Endodermal cell (in vitro differentiated cells): ENCODE results near the gene BBS9. TPM values are rescaled to one million over a fixed set of nuclear protein-coding genes. Genes with fewer than 3 reads are reported as not detected.

ENCODE experiments used
- DNase-seq: peaks from one replicate; pipeline ENCODE4 v3.0.0-alpha.2; 2017
- H3K27ac ChIP-seq: 2 replicates; pipeline ENCODE4 v1.5.1; 2013; ENCODE audit warnings: mild to moderate bottlenecking, low read depth, low read length, moderate library complexity
- H3K27me3 ChIP-seq: 2 replicates; pipeline ENCODE4 v1.6.1; 2013; ENCODE audit warnings: mild to moderate bottlenecking, low read length, moderate library complexity; ENCODE audit not compliant: insufficient read depth, control insufficient read depth, poor library complexity, severe bottlenecking
- H3K36me3 ChIP-seq: 2 replicates; pipeline ENCODE4 v1.7.0; 2013; ENCODE audit warnings: mild to moderate bottlenecking, low read length, moderate library complexity; ENCODE audit not compliant: control insufficient read depth, insufficient read depth
- H3K4me1 ChIP-seq: one replicate; pipeline ENCODE4 v1.7.0; 2013; ENCODE audit warnings: low read length; ENCODE audit not compliant: control insufficient read depth, insufficient read depth
- H3K4me3 ChIP-seq: 2 replicates; pipeline ENCODE4 v1.5.1; 2013; ENCODE audit warnings: mild to moderate bottlenecking, low read length, moderate library complexity
- H3K9ac ChIP-seq: 2 replicates; pipeline ENCODE4 v1.6.1; 2013; ENCODE audit warnings: mild to moderate bottlenecking, low read length, moderate library complexity; ENCODE audit not compliant: poor library complexity, severe bottlenecking; ENCODE audit errors: extremely low read depth
- H3K9me3 ChIP-seq: 2 replicates; pipeline ENCODE4 v1.6.1; 2013; ENCODE audit warnings: mild to moderate bottlenecking, low read length, moderate library complexity; ENCODE audit not compliant: control insufficient read depth
- H3K27ac Mint-ChIP-seq: 2 replicates; pipeline ENCODE4 v1.8.0; 2020; ENCODE audit warnings: mixed read lengths
- H3K27me3 Mint-ChIP-seq: 2 replicates; pipeline ENCODE4 v1.8.0; 2021; ENCODE audit warnings: mild to moderate bottlenecking, mixed read lengths; ENCODE audit not compliant: insufficient read depth
- H3K36me3 Mint-ChIP-seq: 2 replicates; pipeline ENCODE4 v1.8.0; 2020; ENCODE audit warnings: low read depth, mixed read lengths
- H3K4me1 Mint-ChIP-seq: 2 replicates; pipeline ENCODE4 v1.8.0; 2020; ENCODE audit warnings: mixed read lengths
- H3K4me3 Mint-ChIP-seq: 2 replicates; pipeline ENCODE4 v1.8.0; 2020; ENCODE audit warnings: mild to moderate bottlenecking, moderate library complexity, mixed read lengths
- H3K9me3 Mint-ChIP-seq: 2 replicates; pipeline ENCODE4 v1.8.0; 2020; ENCODE audit warnings: mild to moderate bottlenecking, mixed read lengths
- CTCF ChIP-seq: fragments of 200-600 bp; sonication (generic); conservative IDR thresholded peaks from 2 replicates; pipeline ENCODE4 v1.5.0; 2021; ENCODE audit warnings: antibody characterized with exemption, mild to moderate bottlenecking
- WGBS, 2 experiments: methylation state at CpG; one replicate each; pipeline versions ENCODE4 v1.1.5 to v1.1.7; 2013; ENCODE audit warnings: missing lambda C conversion rate in 2 of 2, mixed read lengths in 1 of 2; ENCODE audit not compliant: insufficient coverage in 1 of 2, insufficient read length in 1 of 2; 5-methylcytosine and 5-hydroxymethylcytosine counted together
- total RNA-seq, 2 donors: library from RNA; stranded (reverse); fragmentation: NEBNext Ultra II Directional in 1 of 2; extraction: Animal tissue kit (Norgen Biotek cat#: 25700) in 1 of 2; gene quantifications; 2 replicates in 1 of 2; 3 replicates in 1 of 2; pipeline ENCODE4 v1.2.1, GENCODE V29; 2021

The BBS9 gene
- total RNA-seq, 2 donors from 2014 or later: 20.7 to 21.6 TPM

DNA sequence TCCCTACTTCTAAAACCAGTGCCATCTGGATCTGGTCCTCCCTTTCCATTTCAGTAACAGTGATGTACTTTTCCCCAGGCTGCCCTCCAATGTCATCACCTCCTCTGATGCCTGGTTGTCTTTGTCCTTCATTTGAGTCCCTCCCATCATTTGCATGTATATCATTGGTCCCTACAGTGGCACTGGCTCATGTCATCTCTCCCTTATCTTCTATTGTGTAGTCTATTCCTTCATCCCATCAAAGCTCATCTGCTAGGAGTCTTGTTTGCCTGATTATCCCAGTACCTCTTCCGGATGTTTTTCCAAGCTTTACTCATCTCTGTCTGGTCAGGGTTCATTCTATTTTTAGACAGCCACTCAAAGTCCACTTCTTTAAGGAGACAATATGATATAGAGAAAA lies 483.1 kb downstream of the BBS9 start:
- peaks cover 11% of the 10 kb centered on the region for H3K9me3 Mint-ChIP-seq
- H3K9ac ChIP-seq: no peak overlapping the region
- DNase-seq: no peak
- no peak overlapping the region for H3K4me3 Mint-ChIP-seq
- no peak for TF ChIP-seq CTCF
- H3K36me3 Mint-ChIP-seq: peaks cover 3% of the 10 kb centered on the region
- 86 to 100% methylated on average over 1 of the region's 1 CpG for WGBS, 2 experiments
- peaks cover 13% of the 10 kb centered on the region for H3K9me3 ChIP-seq
- no peaks in the 10 kb centered on the region for H3K27me3 Mint-ChIP-seq
- peaks cover 10% of the 10 kb centered on the region for H3K4me1 Mint-ChIP-seq
- H3K4me1 ChIP-seq: peaks cover 2% of the 10 kb centered on the region
- H3K27me3 ChIP-seq: no peaks in the 10 kb centered on the region
- no peak overlapping the region for H3K27ac ChIP-seq
- H3K27ac Mint-ChIP-seq: no peak overlapping the region
- H3K4me3 ChIP-seq: no peak overlapping the region
- no peaks in the 10 kb centered on the region for H3K36me3 ChIP-seq

GRCh38 chr7:33614357-33615117 lies 485.2 kb downstream of the BBS9 start:
- no peaks in the 10 kb centered on the region for H3K36me3 ChIP-seq
- no peak for TF ChIP-seq CTCF
- DNase-seq: no peak
- H3K4me3 ChIP-seq: no peak overlapping the region
- H3K27ac ChIP-seq: no peak overlapping the region
- H3K9ac ChIP-seq: no peak overlapping the region
- H3K4me1 ChIP-seq: peaks cover 2% of the 10 kb centered on the region
- Mint-ChIP-seq H3K4me3 (no peak overlapping the region), H3K9me3 (no peaks in the 10 kb centered on the region), H3K27ac (no peak overlapping the region), H3K27me3 (no peaks in the 10 kb centered on the region), H3K36me3 (no peaks in the 10 kb centered on the region), H3K4me1 (peaks cover 10% of the 10 kb centered on the region)
- no peaks in the 10 kb centered on the region for H3K27me3 ChIP-seq
- 91 to 96% methylated on average over 5 to 6 of the region's 6 CpGs for WGBS, 2 experiments
- H3K9me3 ChIP-seq: no peaks in the 10 kb centered on the region

GRCh38 chr7:33616752-33617151 lies 487.4 kb downstream of the BBS9 start:
- Histone ChIP-seq H3K27me3 (no peaks in the 10 kb centered on the region), H3K27ac (no peak overlapping the region), H3K9me3 (peaks cover 9% of the 10 kb centered on the region), H3K4me1 (no peaks in the 10 kb centered on the region), H3K4me3 (no peak overlapping the region), H3K9ac (no peak overlapping the region), H3K36me3 (no peaks in the 10 kb centered on the region)
- Mint-ChIP-seq H3K4me1 (peaks cover 7% of the 10 kb centered on the region), H3K27ac (no peak overlapping the region), H3K4me3 (no peak overlapping the region), H3K36me3 (no peaks in the 10 kb centered on the region), H3K27me3 (no peaks in the 10 kb centered on the region), H3K9me3 (peaks cover 16% of the 10 kb centered on the region)
- TF ChIP-seq CTCF: no peak
- DNase-seq: no peak
- WGBS, 2 experiments: 100% methylated on average over 1 of the region's 2 CpGs
